GM13976 (cell line): ENCODE measurements around the gene CHCT1.
A peak's percentile ranks its signal among the peaks of the same experiment; 100 is the strongest.

Experiments
- DNase-seq: peaks from one replicate; pipeline ENCODE4 v3.0.0; 2012; ENCODE audit warnings: low spot score
- CTCF ChIP-seq: IDR thresholded peaks from 2 replicates; pipeline ENCODE4 v1.5.1; 2012; ENCODE audit warnings: borderline replicate concordance, mild to moderate bottlenecking; ENCODE audit not compliant: insufficient read depth; ENCODE audit errors: extremely low read depth, missing control alignments, control extremely low read depth
- in situ Hi-C: fragments of 300-500 bp; cut with MboI; formaldehyde crosslinking; loops from one replicate; pipeline ENCODE4 v1.12.0; 2022; ENCODE audit warnings: low sequenced_read_pairs, mixed read lengths, inconsistent platforms; ENCODE audit not compliant: unreplicated experiment

The CHCT1 gene

GRCh38 chr17:60392845-60393702 is 29.2 kb upstream of the CHCT1 start:
- TF ChIP-seq CTCF: no peak
- in situ Hi-C loops: no loop called here
- DNase-seq: peak; percentile 43

- no peak for DNase-seq
- no peak for TF ChIP-seq CTCF
- in situ Hi-C loops: no loop called here
Measured at GRCh38 chr17:60393840-60394723, 28.2 kb upstream of the CHCT1 start.

GRCh38 chr17:60395508-60396065 is 26.7 kb upstream of the CHCT1 start:
- TF ChIP-seq CTCF: no peak
- in situ Hi-C loops: no loop called here
- DNase-seq: no peak

- in situ Hi-C loops: no loop called here
- DNase-seq: no peak
- TF ChIP-seq CTCF: no peak
Measured at GRCh38 chr17:60396412-60396811, 25.9 kb upstream of the CHCT1 start.

- DNase-seq: peak; percentile 49
- no peak for TF ChIP-seq CTCF
- in situ Hi-C loops: no loop called here
Measured at GRCh38 chr17:60398227-60398959, 23.9 kb upstream of the CHCT1 start.

GRCh38 chr17:60401819-60402218 is 20.5 kb upstream of the CHCT1 start:
- no peak for DNase-seq
- TF ChIP-seq CTCF: no peak
- in situ Hi-C loops: loop anchor here (25.0 kb wide), 1 partner anchor 265 kb away; the partner anchor contains the start of gene CA4
